Brain microvascular endothelial cell (primary cell): ENCODE data around the gene ATP13A2.

ENCODE experiments used
- DNase-seq: peaks from one replicate; pipeline ENCODE4 v3.0.0-alpha.2; 2020
- H3K27ac ChIP-seq: fragments of 250-450 bp; sonication (Bioruptor Pico); 2 replicates; pipeline ENCODE4 v1.5.1; 2020; ENCODE audit warnings: mild to moderate bottlenecking, moderate library complexity
- H3K27me3 ChIP-seq: fragments of 250-450 bp; sonication (Bioruptor Pico); replicated peaks from 2 replicates; pipeline ENCODE4 v1.5.1; 2020; ENCODE audit warnings: mild to moderate bottlenecking
- H3K36me3 ChIP-seq: fragments of 250-450 bp; sonication (Bioruptor Pico); replicated peaks from 2 replicates; pipeline ENCODE4 v1.5.1; 2020; ENCODE audit warnings: mild to moderate bottlenecking
- H3K4me3 ChIP-seq: 2 replicates; pipeline ENCODE4 v1.5.1; 2011; ENCODE audit warnings: low read depth, mild to moderate bottlenecking, control low read depth, low read length, moderate library complexity
- in situ Hi-C: cut with HindIII; loops from 2 replicates; pipeline ENCODE4 v1.10.0; 2017; ENCODE audit warnings: low sequenced_read_pairs, low pct_ligation_motif_present
- TF ChIP-seq, protein P1 (sequence below): IDR thresholded peaks from 2 replicates; pipeline ENCODE4 v1.5.1; 2011; ENCODE audit warnings: low read depth, mild to moderate bottlenecking, moderate library complexity, low read length, control low read depth, inconsistent platforms; ENCODE audit errors: missing control alignments

ATP13A2 gene

DNA sequence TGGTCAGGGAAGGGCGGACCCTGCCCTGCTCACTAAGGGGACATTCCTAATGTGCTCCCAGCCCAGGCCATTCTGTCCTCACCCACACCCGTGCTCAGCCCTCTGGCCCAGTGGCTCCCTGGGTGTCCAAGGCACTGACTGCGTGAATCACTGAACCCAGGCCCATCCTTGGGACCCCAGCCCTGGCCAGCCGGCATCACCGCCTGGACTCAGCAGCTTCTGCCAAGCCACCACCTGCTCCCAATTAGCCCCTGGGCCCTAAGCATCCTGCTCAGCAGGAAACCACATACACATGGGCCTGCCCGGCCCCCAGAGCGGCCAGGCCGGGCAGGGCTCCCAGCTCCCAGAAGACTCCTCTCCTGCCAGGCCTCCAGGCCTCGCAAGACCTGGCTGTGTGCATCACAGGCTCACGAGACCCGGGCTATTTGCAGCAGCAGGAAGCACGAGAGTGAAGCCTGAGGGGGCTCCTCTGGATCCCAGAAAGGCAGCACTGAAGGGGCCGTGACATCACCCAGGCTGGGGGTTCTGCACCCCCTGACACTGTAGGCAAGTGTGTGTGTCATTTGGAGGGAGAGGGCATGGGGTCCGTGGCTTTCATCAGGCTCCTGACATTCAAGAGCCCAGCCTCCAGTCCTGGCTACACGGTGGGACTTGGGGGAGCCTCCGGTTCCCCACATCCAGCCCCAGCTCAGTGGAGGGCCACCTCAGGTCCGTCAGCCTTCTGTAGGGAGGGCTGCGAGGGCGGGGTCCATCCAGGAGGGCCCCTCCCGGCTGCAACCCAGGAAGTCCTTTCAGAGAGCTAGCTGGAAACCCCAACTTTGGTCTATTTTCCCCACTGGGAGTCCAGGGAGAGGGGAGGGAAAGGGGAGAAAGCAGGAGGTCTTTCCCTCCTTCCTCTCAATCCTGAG lies 32.9 kb downstream of the ATP13A2 start:
- H3K27ac ChIP-seq: no peak overlapping the region
- no peaks in the 10 kb centered on the region for H3K27me3 ChIP-seq
- TF ChIP-seq, protein P1, sequence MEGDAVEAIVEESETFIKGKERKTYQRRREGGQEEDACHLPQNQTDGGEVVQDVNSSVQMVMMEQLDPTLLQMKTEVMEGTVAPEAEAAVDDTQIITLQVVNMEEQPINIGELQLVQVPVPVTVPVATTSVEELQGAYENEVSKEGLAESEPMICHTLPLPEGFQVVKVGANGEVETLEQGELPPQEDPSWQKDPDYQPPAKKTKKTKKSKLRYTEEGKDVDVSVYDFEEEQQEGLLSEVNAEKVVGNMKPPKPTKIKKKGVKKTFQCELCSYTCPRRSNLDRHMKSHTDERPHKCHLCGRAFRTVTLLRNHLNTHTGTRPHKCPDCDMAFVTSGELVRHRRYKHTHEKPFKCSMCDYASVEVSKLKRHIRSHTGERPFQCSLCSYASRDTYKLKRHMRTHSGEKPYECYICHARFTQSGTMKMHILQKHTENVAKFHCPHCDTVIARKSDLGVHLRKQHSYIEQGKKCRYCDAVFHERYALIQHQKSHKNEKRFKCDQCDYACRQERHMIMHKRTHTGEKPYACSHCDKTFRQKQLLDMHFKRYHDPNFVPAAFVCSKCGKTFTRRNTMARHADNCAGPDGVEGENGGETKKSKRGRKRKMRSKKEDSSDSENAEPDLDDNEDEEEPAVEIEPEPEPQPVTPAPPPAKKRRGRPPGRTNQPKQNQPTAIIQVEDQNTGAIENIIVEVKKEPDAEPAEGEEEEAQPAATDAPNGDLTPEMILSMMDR: no peak
- H3K36me3 ChIP-seq: peaks cover 15% of the 10 kb centered on the region
- DNase-seq: peak; percentile 54
- H3K4me3 ChIP-seq: peak overlapping the region; percentile 80
- in situ Hi-C loops: no loop called here

DNA sequence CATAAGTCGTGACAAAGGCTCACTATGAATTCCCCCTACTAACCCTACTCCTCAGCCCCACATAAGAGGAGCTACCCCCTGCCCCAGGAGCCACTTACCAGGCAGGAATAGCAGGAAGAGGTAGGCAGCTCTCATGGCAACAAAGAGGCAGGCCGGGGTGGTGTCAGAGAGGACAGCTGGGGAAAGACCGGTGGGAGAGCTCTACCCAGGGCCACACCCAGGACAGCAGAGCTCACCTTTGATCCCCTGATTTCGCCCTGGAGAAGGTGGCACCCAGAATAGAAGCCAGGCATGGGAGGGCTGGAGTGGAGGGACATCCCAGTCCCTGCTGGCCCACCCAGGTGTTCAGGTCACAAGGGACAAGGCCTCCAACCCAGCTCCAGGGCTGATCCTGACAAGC lies 33.6 kb downstream of the ATP13A2 start:
- H3K27me3 ChIP-seq: no peaks in the 10 kb centered on the region
- TF ChIP-seq, protein P1: no peak
- H3K4me3 ChIP-seq: peak overlapping the region; percentile 80
- peaks cover 18% of the 10 kb centered on the region for H3K36me3 ChIP-seq
- in situ Hi-C loops: no loop called here
- H3K27ac ChIP-seq: no peak overlapping the region
- DNase-seq: no peak

DNA sequence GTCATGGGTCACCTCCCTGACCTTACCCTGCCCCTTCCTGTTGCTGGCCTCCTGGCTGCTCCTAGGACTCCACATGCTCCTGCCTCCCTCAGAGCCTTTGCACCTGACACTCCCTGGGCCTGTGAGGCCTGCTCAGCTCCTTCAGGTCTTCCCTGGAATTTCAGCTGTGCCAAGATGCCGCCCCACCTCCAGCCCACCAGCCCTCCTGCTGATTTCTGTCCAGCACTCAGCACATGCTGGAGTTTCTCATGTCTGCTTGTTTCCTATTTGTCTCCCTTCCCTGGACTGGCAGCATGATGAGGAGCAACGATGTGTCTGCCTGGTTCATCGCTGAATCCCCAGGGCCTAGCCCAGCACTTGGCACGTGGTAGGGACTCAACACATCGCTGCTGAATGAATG lies 34.4 kb downstream of the ATP13A2 start:
- Histone ChIP-seq H3K36me3 (peaks cover 19% of the 10 kb centered on the region), H3K4me3 (no peak overlapping the region), H3K27ac (no peak overlapping the region), H3K27me3 (no peaks in the 10 kb centered on the region)
- in situ Hi-C loops: no loop called here
- no peak for DNase-seq
- TF ChIP-seq, protein P1: no peak

DNA sequence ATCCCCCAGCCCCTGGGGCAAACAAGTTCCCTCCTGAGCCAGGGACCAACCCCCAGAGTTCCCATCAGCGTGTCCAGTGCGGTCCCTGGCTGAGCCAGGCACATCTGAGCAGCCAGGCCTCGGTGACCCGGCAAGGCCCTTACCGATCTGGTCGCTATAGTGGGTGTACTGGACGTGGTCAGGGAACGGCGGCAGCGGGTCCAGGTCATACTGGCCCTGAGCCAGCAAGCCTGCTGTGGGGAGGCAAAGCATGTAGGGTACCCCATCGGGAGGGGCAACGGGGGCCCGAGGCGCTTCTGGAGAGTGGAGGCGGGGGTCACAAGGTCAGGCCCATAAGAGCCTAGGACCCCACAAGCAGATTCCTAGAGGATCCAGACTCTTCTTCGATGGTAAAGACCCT lies 34.8 kb downstream of the ATP13A2 start:
- no peak overlapping the region for H3K27ac ChIP-seq
- H3K27me3 ChIP-seq: no peaks in the 10 kb centered on the region
- in situ Hi-C loops: no loop called here
- TF ChIP-seq, protein P1: no peak
- no peak for DNase-seq
- peaks cover 19% of the 10 kb centered on the region for H3K36me3 ChIP-seq
- H3K4me3 ChIP-seq: no peak overlapping the region

DNA sequence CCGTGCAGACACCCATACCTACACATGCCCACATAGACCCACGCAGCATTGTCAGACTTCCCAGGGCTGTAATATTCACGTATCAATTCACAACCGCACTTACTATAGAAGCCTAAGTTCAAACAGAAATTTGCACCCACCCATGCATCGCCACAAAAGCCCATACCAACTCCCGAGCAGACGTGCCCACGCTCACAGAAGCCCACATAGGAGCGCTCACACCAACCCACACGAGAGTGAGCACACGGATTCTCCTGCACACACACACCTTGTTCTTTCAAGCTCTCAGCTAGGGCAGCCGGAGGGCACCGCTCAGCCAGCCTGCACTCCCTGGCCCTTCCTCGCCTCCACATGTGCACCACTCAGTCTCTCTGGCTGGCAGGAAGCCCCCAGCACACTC lies 35.9 kb downstream of the ATP13A2 start:
- TF ChIP-seq, protein P1: no peak
- H3K4me3 ChIP-seq: no peak overlapping the region
- H3K36me3 ChIP-seq: peaks cover 19% of the 10 kb centered on the region
- H3K27me3 ChIP-seq: no peaks in the 10 kb centered on the region
- in situ Hi-C loops: no loop called here
- DNase-seq: no peak
- no peak overlapping the region for H3K27ac ChIP-seq
